GM12874 (cell line): Measurements from ENCODE around the gene ALDH1A3.

Source experiments
- TF ChIP-seq, protein P1 (sequence below): IDR thresholded peaks from 2 replicates; pipeline ENCODE4 v1.5.1; 2011; ENCODE audit warnings: low read depth, mild to moderate bottlenecking, control low read depth, low read length, moderate library complexity; ENCODE audit not compliant: insufficient read depth

Gene ALDH1A3

DNA sequence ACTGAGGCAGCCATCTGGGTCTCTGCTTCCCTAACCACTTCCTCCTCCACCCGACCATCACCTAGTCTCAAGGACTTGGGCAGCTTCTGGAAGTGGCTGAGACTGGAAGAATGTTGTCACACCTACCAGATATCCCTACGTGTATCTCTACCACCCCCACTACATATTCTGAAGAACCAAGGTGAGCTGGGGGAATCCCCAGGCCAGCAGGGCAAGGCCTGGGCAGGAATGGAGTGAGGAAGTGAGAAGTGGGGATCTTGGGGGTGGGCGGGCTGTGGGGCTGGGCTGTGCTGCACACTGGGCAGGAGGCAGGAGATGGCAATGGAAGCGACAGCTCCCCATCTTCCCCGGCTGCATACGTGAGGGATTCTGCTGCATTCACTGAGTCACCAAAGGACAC lies 17.5 kb upstream of the ALDH1A3 start:
- TF ChIP-seq, protein P1, sequence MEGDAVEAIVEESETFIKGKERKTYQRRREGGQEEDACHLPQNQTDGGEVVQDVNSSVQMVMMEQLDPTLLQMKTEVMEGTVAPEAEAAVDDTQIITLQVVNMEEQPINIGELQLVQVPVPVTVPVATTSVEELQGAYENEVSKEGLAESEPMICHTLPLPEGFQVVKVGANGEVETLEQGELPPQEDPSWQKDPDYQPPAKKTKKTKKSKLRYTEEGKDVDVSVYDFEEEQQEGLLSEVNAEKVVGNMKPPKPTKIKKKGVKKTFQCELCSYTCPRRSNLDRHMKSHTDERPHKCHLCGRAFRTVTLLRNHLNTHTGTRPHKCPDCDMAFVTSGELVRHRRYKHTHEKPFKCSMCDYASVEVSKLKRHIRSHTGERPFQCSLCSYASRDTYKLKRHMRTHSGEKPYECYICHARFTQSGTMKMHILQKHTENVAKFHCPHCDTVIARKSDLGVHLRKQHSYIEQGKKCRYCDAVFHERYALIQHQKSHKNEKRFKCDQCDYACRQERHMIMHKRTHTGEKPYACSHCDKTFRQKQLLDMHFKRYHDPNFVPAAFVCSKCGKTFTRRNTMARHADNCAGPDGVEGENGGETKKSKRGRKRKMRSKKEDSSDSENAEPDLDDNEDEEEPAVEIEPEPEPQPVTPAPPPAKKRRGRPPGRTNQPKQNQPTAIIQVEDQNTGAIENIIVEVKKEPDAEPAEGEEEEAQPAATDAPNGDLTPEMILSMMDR = no peak

DNA sequence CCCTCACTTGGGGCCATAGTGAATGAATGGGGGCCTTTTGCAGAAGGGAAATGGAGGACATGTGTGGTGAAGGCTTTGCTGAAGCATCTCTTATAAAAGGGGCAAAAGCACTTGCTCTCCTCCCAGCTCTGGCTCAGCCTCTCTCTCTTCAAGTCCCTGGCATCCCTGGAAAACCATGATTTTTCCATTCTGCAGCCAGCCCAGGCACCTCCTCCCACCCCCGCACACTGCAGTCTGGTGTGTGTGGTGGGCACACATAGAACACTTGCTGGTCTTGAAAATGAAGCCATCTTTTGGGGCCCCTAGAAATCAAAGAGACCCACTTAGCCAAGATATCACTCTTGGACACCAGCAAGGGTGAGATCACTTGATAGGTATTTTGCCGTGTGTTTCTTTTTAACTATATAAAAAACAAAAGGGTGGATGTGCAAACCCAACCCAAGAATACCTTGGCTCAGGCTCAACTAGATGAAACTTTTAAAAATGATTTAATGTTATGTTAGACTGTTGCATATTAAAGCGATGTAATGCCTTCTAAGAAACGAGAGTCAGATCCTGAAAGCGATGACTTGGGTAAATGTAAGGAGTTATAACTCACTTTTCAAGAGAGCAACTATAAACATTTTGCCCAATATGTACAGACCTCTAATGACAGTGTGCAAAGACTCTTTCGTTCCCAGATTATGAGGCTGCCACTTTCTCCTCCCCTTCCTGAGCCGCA lies 16.4 kb upstream of the ALDH1A3 start:
- TF ChIP-seq, protein P1 = no peak

DNA sequence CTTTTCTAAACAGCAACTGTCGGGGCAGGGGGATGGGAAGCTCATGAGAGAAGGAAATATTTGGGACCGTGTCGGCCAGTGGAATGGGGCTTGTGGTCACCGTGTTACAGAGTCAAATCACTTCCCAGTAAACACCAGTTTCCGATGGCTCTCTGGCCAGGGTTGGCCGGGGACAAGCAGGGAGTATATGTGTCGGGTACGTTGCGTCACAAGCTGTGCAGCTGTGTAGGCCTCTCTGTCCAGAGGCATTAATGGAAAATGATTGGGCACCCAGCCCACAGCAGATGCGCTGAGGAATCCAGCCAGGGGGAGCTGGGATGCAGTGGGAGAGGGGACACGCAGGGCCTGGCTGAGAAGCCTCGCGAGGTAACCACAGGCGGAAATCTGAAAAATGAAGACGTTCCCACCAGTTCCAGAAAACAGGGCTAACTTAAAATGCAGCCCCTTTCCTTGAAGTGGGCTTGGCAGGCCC lies 15.8 kb upstream of the ALDH1A3 start:
- TF ChIP-seq, protein P1 = no peak

DNA sequence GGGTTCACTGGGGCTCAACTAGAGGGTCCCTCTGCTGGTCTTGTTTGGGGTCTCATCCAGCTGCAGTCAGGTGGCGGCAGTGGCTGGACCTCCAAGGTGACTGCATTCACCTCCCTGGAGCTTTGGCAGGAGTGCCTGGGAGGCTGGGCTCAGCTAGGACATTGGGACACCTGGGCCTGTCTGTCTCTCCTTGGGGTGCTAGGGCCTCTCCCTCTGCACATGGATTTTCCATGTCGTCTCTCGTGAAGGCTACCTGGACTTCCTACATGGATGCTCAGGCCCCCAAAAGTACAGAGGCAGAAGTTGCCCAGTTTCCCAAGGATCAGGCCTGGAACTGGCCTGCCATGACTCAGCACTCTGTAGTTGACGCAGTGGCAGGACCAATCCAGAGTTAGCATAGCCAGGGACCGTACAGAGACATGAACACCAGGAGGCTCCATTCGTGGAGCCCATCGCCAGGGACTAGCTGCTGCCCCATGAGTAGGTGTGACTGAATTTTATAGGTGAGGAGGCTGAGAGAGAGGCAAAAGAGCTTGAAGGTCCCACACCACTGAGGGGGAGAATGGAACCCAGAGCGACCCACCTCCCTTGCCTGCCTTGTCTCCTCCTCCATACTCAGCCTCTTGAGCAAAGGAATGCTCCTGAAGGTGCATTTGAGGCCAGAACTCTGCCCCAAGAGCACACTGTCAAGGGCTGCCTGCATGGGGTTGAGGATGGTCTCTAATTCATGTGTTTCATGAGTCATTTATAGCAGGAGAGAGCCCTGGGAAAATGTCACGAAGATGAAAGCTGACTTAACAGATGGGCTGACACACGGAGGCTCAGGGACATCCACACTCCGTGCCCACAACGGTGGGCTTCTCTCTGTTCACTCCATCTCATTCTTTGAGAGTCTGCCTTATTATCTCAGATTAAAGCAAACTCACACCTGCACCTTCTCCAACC lies 13.0 kb upstream of the ALDH1A3 start:
- TF ChIP-seq, protein P1 = no peak

DNA sequence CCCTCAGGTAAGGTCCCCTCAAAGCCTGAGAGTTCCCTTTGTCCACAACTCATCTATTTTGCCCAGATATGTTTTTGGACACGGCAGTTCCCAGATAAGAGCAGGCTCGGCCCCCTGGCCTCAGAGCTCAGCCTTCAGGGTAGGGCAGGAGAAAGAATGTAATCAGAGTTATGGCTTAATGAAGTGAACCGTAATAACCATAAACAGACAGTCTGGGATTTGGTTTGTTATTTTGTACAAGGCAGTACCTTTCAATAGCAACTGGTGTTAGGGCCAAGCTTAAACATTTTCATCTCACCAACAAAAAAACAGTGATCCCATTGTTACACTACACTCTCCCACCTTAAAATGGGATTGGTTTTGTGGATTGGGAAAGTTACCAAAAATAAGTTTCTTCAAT lies 12.2 kb upstream of the ALDH1A3 start:
- TF ChIP-seq, protein P1 = no peak

DNA sequence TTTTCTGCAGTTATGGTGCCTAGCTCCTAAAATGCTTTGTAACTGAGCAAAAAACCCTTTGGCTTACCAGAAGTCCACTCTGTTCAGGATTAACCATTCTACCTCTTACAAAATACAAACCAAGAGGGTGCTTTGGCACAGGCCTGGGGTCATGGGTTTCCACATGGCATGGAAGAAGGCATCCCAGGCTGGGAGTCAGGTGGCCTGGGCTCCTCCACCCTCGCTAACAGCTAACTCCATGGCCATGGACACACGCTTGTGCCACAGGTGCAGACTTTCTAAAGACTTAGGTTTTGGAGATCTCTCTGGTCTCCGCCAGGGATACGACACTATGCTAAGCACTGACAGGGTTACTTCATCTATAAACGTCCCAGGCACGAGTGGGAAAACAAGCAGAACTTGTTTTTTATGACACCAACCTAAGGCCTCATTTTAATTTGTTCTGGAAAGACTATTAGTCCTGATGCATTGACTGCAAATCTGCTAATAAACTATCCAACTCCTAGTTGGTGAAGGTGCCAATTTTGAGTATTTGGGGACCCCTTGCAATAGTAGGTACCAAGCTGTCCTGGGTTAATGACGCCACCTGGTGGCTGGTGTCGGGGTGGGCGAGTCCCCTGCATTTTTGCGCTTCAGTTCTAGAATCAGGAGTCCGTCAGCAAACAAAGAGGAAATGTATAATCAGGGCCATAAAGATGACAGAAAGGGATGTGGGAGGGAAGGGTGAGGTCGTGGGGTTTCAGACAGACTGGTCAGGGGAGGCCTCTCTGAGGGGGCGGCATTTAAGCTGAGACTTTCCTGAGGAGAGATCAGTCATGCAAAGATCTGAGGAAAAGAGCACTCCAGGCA lies 10.3 kb upstream of the ALDH1A3 start:
- TF ChIP-seq, protein P1 = peak; percentile 43
